ENCODE measurements around the gene IL17RB. TPM values are rescaled to one million over a fixed set of nuclear protein-coding genes. Genes with fewer than 3 reads are reported as not detected.

Gene IL17RB
- 1 to 10 TPM in 2 of 4 donors, under 1 TPM in 2; 0.71 to 2.5 (median 1.6) TPM for total RNA-seq

- intact Hi-C loops (cut with DNase I), result no loop called here
- peaks cover 24 to 37% of the 10 kb centered on the region in 2 donors for H3K4me1 ChIP-seq
- H3K36me3 ChIP-seq, result no peaks in the 10 kb centered on the region
- TF ChIP-seq CTCF (IDR thresholded peaks at IDR 0.05) (no peak), POLR2A (IDR thresholded peaks at IDR 0.05) (peak in 1 of 2 donors; percentile 74)
- H3K27me3 ChIP-seq, result no peaks in the 10 kb centered on the region
- no peaks in the 10 kb centered on the region for H3K9me3 ChIP-seq
- H3K4me3 ChIP-seq (replicated peaks in 1 of 3), result peak within 1 kb of the TSS; percentile 24 to 71 (median 59)
- H3K27ac ChIP-seq, result peak within 1 kb of the TSS; percentile 5 to 80 (median 75)
- peak; percentile 72 to 76 for DNase-seq
- 6% methylated on average over 5 of the region's 91 CpGs; no CpG with 5 or more reads in 1 of the 2 donors for WGBS, 2 donors
Observed at GRCh38 chr3:53846134-53846850, at the start of gene IL17RB, which contains the start of gene CHDH. Gene IL17RB (plus strand): TSS chr3:53846568. CDS start chr3:53846589, 21 bp downstream. Gene CHDH (minus strand): TSS chr3:53846419. CDS start chr3:53824008, 22,411 bp downstream.

- 90 to 97% methylated on average over 8 of the region's 8 CpGs for WGBS, 2 donors
- TF ChIP-seq POLR2A (IDR thresholded peaks at IDR 0.05) (no peak), CTCF (IDR thresholded peaks at IDR 0.05) (no peak)
Observed at GRCh38 chr3:53798144-53798543, 48.2 kb upstream of the IL17RB start.

GRCh38 chr3:53799338-53799865 lies 47.0 kb upstream of the IL17RB start:
- Histone ChIP-seq H3K36me3 (no peaks in the 10 kb centered on the region), H3K4me1 (peaks cover 6 to 9% of the 10 kb centered on the region in 2 donors), H3K4me3 (replicated peaks in 1 of 3) (no peak overlapping the region), H3K27ac (no peak overlapping the region), H3K9me3 (no peaks in the 10 kb centered on the region), H3K27me3 (no peaks in the 10 kb centered on the region)
- no peak for DNase-seq
- intact Hi-C loops (cut with DNase I), result no loop called here
- WGBS, 2 donors, result 96 to 100% methylated on average over 5 to 9 of the region's 12 CpGs
- TF ChIP-seq POLR2A (IDR thresholded peaks at IDR 0.05) (no peak), CTCF (IDR thresholded peaks at IDR 0.05) (no peak)

More at GRCh38 chr3:53798144-53798543, 48.2 kb upstream of the IL17RB start:
- intact Hi-C loops (cut with DNase I), result no loop called here
- H3K36me3 ChIP-seq, result no peaks in the 10 kb centered on the region
- no peak overlapping the region for H3K4me3 ChIP-seq (replicated peaks in 1 of 3)
- H3K4me1 ChIP-seq, result no peaks in the 10 kb centered on the region
- H3K27me3 ChIP-seq, result no peaks in the 10 kb centered on the region
- H3K27ac ChIP-seq, result no peak overlapping the region
- no peaks in the 10 kb centered on the region for H3K9me3 ChIP-seq
- no peak for DNase-seq

- H3K27me3 ChIP-seq, result no peaks in the 10 kb centered on the region
- no peak for DNase-seq
- no peaks in the 10 kb centered on the region for H3K9me3 ChIP-seq
- H3K4me1 ChIP-seq, result peaks cover 6 to 14% of the 10 kb centered on the region in 2 donors
- WGBS, 2 donors, result 91% methylated on average over 16 of the region's 16 CpGs
- TF ChIP-seq POLR2A (IDR thresholded peaks at IDR 0.05) (no peak), CTCF (IDR thresholded peaks at IDR 0.05) (no peak)
- H3K36me3 ChIP-seq, result no peaks in the 10 kb centered on the region
- intact Hi-C loops (cut with DNase I), result no loop called here
- no peak overlapping the region for H3K27ac ChIP-seq
- no peak overlapping the region for H3K4me3 ChIP-seq (replicated peaks in 1 of 3)
Observed at GRCh38 chr3:53800041-53800906, 46.1 kb upstream of the IL17RB start.
